NCI-H446 treated with DMSO at 0.1 percent for 48 hours (cell line): Measurements from ENCODE around the gene ZDHHC9.

ENCODE experiments used
- DNase-seq: peaks from one replicate; lab custom pipeline; 2025; lab: John Stamatoyannopoulos, UW

ZDHHC9 gene

DNA sequence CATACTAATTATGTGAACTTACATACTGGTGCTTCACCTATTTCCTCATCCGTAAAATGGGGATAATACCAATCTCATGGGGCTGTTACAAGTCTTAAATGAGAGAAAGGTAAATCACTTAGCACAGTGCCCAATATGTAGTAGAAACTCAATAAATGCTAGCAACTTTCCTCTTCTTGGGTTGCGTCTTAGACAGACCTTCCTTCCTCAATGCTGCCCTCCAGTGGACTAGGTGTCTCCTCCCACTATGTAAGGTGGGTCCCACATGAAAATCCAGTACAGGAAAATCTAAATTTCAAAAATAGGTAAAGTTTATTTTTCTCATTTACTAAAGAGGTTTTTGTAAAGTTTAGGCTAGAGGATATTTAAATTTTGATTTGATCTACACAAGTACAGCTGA is 20.6 kb downstream of the ZDHHC9 start:
- DNase-seq: no peak

DNA sequence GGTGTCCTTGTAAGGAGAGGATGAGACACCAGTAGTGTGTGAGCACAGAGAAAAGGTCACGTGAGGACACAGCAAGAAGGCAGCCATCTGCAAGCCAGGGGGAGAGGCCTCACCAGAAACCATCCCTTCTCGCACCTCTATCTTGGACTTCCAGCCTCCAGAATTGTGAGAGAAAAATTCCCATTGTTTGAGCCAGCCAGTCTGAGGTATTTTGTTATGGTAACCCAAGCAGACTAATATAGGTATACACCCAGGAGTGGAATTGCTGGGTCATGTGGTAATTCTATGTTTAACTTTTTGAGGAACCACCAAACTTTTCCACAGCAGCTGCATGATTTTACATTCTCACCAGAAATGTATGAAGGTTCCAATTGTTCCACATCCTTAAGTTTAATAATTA is 25.6 kb downstream of the ZDHHC9 start:
- no peak for DNase-seq

DNA sequence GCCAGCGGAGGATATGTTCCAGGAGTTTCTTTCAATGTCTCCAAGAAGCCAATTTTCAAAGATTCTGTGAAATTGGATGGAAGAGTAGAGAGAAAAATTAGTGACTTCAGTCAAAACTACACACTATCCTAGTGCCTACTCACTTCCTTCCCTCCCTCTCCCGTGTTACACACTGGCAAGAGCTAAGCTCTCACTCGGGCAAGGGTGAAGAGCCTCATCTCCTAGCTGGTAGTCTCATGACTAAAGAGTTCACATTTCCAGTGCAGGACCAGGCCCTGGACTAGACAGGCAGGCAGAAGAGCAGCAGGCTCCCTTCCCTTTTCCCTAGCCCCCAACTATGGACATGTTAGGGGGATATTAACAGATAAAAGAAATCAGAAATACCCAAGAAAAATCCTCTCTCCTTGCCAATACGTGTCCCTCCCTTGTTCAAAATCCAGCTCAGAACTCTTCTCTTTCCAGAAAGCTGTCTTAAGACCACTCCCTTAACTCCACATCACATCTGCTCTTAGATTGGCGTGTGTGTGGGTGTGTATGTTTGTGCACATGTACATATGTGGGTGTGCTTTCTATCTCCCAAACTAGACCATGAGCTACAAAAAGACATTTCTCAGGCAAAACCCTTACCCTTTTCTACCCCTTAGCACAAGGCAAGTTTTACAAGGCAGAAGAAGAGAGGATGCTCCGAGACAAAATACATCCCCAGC is 29.9 kb downstream of the ZDHHC9 start:
- no peak for DNase-seq

DNA sequence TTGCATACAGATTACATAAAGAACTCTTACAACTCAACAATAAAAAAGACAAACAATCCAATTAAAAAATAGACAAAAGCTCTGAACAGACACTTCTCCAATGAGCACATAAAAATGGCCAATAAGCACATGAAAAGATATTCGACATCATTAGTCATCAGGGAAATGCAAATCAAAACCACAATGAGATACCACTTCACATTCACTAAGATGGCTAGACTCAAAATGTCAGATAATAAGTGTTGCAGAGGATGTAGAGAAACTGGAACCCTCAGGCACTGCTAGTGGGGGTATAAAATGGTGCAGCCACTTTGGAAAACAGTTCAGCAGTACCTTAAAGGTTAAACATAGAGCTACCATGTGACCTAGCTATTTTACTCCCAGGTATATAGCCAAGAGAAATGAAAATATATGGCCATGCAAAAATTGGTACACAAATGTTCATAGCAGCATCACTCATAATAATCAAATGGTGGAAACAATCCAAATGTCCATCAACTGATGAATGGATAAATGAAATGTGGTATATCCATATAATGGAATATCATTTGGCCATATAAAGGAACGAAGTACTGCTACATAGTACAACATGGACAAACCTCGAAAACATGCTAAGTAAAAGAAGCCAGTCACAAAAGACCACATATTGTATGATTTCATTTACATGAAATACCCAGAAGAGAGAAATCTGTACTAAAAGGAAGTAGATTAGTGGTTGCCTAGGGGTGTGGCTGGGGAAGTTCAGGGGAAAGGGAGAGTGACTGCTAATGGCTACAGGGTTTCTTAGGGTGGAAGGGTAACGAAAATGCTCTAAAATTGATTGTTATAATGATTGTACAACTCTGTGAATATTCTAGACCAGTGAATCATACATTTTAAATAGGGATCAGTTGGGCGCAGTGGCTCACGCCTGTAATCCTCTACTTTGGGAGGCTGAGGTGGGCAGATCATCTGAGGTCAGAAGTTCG is 34.6 kb downstream of the ZDHHC9 start:
- no peak for DNase-seq

DNA sequence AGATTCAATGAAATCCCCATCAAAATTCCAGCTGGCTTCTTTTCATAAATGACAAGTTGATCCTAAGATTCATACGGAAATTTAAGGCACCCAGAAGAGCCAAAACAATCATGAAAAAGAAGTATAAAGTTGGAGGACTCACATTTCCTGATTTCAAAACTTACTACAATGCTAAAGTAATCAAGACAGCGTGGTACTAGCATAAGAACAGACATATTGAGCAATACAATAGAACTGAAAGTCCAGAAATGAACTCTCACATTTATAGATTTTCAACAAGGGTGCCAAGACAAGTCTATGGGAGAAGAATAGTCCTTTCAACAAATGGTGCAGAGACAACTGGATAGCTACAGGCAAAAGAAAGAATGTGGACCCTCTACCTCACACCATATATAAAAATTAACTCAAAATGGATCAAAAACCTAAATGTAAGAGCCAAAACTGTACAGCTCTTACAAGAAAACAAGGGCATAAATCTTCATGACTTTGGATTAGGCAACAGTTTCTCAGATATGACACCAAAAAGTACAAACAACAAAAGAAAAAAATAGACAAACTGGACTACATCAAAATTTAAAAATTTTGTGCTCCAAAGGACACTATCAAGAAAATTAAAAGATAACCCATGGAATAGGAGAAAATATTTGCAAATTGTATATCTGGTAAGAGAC is 35.4 kb downstream of the ZDHHC9 start:
- no peak for DNase-seq

DNA sequence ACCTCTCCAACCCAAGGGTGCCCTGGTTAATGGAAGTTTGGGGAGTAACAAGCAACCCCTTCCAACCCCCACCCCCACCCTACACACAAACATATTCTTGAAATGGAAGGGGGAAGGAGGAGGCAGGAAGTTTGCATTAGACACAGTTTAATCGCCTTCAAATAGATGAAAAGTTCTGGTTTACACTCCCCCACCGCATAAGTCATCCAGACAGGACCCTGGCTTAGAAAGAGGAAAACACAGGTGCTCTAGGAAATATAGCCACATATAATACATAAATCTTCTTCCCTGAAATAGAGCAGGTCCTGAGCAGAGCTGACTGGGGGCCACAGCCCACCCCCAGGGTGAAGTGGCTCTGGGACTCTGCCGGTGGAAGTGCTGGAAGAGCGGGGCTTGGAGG is 38.9 kb downstream of the ZDHHC9 start:
- no peak for DNase-seq

DNA sequence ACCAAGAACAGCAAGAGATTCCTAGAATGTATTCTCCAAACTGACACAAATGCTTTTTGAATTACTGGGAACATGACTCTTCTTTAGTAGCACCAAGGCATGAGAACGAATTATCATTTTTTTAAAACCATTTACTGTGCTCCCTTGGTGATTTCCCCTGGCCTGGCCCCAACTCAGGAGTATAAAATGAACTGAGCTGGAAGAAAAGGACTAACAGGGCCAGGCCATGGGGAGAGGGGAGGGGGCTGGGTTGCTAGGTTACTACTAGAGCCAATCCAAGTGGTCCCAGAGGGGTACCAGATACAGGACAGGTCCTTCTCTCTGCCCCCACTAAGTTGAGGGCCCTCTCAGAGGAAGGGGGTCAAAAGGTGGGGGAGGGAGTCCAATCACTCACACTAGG is 40.8 kb downstream of the ZDHHC9 start:
- DNase-seq: no peak

DNA sequence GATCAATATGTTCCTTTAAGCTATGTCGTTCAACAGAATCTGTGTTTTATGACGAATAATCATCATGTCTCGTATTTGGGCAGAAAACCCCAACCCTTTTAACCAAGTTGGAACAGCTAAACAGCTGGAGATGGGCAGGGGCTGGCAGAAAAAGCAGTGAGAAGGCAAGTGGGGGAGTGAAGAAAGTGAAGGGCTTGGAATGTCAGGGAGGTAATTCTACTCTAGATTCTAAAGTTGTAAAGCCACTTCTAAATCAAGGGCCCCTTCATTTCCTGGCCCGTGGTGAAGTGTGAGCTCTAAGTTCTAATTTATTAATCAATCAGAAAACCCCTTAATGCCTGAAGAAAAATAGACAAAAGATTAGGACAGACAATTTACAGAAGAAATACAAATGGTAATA is 43.5 kb downstream of the ZDHHC9 start:
- no peak for DNase-seq

DNA sequence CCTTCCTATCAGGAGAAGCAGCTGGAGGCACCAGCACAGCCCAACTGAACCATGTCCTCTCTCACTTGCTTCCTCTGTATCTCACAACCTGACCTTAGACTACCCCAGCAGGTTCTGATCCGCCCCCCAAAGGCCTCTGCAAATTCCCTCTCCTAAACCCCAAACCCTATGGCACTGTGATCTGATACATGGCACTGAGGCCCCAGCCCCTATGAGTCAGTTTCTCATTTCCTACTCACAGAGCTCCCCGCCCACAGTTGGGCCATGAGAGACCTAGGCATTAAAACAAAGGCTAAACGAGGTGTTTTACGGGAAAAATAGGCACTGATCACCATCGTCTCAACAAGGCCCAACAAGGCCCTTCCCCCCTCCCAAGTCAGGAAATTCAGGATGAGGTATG is 44.8 kb downstream of the ZDHHC9 start:
- no peak for DNase-seq

DNA sequence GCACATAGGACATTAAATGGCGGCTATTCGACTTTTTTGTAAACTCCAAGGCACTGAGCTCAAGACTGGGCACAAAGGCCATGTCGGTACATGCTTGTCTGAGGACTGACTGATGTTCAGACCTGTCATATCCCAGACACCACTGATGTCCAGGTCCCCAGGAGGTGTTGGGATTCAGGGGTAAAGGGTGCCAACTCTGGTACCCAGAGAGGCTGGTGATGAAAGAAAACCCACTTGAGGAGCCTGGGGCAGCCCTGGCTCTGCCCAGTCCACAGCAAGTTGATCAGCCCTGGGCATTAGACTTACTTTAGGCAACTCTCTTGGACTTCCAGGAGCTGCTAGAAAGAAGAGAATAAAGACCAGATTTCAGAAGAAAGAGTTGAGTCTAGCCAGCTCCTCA is 45.2 kb downstream of the ZDHHC9 start:
- DNase-seq: no peak

DNA sequence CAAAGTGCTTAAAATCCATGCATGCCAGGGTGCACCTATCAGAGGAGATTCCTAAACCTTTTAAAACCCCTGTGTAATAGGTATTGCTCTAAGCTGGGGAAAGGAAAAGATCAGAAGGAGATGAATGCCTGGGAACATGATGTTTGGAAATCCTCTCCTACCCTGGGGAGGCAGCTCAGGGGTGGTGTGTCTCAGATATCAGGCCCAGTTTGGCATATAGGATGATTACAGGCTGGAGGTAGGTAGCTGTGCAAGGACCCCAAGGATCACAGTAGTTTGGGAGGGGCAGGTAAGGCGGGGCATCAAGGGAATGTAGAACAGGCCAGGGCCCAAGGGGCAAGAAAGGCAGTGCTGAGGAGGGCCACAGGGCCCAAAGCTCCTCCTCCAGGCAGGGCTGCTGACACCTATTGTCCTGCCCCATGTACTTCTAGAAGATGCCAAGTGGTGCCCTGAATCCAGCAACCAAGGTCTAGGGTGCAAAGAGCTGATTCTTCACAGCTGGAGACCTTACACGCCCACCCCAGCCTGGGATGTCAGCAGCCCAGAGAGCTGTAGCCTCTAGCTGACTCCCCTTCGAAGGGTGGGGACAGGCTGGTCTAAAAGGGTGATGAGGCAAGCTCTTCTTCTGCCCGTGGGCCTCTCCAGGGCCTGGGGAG is 46.3 kb downstream of the ZDHHC9 start:
- DNase-seq: no peak

DNA sequence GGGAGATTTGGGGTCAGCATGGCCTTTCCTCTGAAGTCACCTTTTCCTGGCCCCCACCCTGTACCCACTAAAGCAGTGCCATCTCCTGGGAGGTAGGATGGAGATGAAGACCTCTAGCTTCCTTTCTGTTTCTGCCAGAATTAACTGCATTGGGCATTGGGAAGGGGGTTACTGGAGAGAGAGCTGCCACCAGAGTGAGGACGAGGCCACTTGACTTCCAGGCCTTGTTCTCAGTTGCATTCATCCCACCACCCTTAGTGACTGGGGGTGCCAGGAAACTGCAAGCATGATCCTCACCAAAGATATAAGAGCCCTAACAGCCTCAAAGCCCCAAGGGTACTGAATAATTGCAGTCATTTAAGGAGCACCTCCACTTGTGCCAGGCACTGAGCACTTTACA is 48.1 kb downstream of the ZDHHC9 start:
- DNase-seq: no peak

DNA sequence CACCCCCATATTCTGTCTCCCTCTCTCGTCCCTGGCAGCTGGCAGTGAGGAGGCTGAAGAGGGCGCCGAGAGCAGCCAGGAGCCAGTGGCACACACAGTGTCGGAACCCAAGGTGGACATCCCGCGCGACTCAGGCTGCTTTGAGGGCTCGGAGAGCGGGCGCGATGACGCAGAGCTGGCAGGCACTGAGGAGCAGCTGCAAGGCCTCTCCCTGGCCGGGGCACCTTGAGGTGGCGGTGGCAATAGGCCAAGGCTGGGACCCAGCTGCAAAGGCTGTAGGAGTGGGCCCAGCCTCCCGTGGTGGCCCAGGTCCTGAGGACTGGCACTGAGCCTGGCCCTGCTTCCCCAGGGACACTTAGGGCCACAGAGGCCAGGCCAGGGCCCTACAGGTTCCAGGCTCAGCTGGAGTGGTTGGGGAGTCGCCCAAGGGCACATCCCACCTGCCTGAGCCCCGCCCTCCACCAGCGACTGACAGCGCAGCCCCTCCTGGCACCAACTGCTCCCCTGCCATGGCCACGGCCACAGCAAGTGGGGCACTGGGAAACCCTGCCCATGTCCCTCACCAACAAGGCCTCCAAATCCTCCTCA is 50.0 kb downstream of the ZDHHC9 start:
- DNase-seq: no peak

DNA sequence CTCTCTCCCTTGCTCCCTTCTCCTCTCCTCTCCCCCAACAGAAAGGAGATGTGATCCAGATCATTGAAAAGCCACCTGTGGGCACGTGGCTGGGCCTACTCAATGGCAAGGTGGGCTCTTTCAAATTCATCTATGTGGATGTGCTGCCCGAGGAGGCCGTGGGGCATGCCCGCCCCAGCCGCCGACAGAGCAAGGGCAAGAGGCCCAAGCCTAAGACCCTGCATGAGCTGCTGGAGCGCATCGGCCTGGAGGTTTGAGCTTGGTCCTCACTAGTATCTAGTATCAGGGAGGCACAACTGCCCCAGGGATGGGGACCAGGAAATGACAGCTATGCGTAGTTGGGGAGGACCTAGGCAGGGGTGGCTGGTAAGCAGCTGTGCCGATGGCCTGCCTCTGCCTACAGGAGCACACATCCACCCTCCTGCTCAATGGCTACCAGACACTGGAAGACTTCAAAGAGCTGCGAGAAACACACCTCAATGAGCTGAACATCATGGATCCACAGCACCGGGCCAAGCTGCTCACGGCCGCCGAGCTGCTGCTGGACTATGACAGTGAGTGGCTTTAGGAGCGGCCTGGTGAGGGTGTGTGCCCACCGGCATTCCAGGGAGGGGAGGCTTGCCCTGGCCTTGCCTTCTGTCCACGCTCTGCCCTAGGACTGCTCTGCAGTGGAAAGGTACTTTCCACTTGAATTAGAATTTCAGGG is 50.9 kb downstream of the ZDHHC9 start:
- no peak for DNase-seq

DNA sequence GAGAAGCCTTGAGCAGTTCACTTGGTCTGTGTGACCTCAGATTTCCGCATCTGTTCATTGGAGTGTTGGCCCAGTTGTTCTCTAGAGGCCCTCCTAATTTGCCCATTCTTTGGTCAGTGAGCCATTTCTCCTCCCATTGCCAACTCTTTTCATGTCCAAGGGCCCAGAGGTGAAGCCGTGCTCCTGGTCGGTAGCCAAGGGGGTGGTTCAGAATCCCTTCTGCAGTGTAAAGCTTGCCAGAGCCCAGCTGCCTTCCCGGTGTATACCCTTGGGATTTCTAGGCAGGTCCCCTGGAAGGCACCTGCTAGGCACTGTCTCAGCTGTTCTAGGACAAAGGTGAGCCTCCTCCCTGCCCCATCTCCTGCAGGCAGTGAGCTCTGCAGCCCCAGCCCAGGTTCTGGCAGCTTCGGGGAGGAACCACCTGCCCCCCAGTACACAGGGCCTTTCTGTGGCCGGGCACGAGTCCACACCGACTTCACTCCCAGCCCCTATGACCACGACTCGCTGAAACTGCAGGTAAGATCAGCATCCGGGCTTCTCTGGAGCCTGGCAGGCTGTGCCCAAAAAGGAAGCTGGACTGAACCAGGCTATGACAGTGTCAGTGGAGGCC is 51.6 kb downstream of the ZDHHC9 start:
- no peak for DNase-seq

DNA sequence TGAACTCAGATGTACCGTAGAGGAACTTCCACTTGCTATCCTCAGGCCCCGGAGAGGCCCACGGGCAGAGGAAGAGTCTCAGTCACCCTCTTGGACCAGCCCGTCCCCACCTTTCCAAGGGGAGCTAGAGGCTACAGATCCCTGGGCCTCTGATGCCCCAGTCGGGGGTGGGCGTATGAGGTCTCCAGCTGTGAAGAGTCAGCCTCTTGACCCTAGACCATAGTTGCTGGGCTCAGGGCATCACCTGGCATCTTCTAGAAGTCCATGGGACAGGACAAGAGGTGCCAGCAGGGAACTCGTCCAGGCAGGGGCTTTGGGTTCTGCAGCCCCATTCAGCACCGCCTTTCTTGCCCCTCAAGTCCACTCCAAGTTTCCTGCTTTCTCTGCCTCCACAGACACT is 52.4 kb downstream of the ZDHHC9 start:
- DNase-seq: no peak

DNA sequence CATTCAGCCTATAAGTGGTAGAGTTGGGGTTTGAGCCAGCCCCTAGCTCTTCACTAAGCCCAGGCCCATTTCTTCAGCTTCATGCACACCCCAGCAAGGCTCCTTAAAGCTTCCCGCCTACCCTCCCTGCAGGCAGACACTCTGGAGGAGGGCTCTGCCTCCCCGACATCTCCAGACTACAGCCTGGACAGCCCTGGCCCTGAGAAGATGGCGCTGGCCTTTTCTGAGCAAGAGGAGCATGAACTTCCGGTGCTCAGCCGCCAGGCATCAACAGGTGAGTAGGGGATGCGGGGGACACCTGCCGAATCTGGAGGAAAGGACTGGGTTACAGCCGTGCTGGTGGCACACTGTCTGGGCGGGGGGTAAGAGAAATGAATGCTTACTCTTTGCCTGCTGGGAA is 52.9 kb downstream of the ZDHHC9 start:
- no peak for DNase-seq

DNA sequence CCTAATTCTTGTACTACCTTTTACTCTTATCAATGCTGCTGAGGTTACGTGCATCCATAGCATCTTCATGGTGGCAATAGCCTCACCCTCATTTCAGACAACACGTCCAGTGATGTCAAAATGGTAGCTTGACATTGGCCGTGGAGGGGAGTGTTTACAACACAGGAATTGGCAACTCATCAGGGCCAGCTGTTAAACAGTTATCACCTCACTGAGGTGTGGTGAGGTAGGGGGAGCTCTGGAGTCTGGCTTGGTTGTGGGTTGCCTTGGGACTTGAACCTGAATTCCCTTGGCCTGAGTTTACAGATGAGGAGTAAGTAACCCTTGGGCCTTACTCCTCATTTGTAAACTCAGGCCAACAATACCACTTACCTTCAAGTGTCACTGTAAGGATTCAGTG is 53.5 kb downstream of the ZDHHC9 start:
- no peak for DNase-seq

DNA sequence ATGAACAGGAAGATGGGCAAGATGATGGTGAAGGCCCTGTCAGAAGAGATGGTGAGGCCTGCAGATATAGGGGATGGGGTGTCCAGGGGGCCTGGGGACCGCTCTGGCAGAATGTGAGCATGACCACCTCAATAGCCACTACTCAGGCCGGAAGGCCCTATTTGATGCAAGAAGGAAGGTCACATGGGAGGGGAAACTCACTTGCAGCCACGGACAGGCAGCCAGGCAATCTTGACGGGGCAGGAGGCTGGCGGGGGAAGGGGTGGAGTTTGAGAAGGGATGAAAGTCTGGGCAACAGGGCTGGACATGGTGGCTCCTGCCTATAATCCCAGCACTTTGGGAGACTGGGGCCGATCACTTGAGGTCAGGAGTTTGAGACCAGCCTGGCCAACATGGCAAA is 55.2 kb downstream of the ZDHHC9 start:
- no peak for DNase-seq

DNA sequence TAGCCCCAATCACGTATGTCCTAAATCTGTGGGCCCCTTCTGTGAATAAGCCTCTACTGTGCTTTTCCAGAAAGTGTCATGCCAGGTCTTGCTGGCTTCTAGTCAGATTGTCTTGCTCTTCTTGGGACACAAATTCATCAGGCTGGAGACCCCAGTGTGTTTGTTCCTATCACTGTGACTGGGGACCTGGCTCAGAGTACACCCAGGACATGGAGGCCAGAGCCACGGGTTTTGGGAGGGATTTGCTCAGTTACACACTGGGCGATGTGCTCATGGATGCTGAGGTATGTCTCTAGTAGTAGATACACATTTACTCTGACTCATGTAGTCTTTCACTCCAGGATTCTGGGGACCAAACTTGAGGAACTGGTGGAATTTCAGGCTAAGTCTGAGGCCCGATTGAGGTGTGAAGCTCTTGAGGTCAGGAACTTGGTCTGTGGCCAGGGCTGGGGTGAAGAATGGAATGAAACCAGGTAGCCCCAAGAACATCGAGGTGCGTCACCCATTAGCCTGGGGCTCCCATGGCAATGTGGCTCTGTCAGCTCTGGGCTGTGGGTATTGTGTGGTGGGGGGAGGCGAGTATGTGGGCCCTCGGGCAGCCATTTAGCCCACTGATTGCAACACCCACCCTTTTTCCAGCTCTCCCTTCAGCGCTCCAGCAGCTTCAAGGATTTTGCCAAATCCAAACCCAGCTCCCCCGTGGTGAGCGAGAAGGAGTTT is 56.2 kb downstream of the ZDHHC9 start:
- no peak for DNase-seq
